Bronchial epithelial cell (primary cell): ENCODE measurements around the gene SUGT1. TPM values are rescaled to one million over a fixed set of nuclear protein-coding genes. Genes with fewer than 3 reads are reported as not detected.
A peak's percentile ranks its signal among the peaks of the same experiment; 100 is the strongest.
"Not testable (repeated sequence)": the region's sequence is repeated elsewhere in the genome, so short reads cannot be mapped to it uniquely, and the experiment has no call there.

ENCODE experiments used
- DNase-seq: peaks from one replicate; pipeline ENCODE4 v3.0.0-alpha.2; 2010; ENCODE audit warnings: low read depth
- FAIRE-seq: peaks from 2 replicates; lab custom pipeline; 2011; peaks lifted over from hg19 to GRCh38; lab: Jason Lieb, UNC
- H3K27me3 ChIP-seq: 2 replicates; pipeline ENCODE4 v1.5.1; 2011; ENCODE audit warnings: low read length; ENCODE audit not compliant: control insufficient read depth, insufficient read depth
- H3K36me3 ChIP-seq: 2 replicates; pipeline ENCODE4 v1.5.1; 2011; ENCODE audit warnings: low read length; ENCODE audit not compliant: control insufficient read depth, insufficient read depth
- H3K4me3 ChIP-seq: 2 replicates; pipeline ENCODE4 v1.5.1; 2011; ENCODE audit warnings: mild to moderate bottlenecking, low read depth, low read length, control low read depth
- total RNA-seq: library from RNA; depleted of rRNA; stranded (reverse); fragments of >200 nt; gene quantifications from 2 replicates; pipeline ENCODE4 v1.2.1, GENCODE V29; 2014
- TF ChIP-seq, protein P1 (sequence below): IDR thresholded peaks from 2 replicates; pipeline ENCODE4 v1.5.1; 2011; ENCODE audit warnings: mild to moderate bottlenecking, moderate library complexity, low read length, control low read depth, inconsistent platforms; ENCODE audit not compliant: insufficient read depth, severe bottlenecking

SUGT1 gene
- total RNA-seq, 1 donor from 2014 or later = 25.8 TPM

DNA sequence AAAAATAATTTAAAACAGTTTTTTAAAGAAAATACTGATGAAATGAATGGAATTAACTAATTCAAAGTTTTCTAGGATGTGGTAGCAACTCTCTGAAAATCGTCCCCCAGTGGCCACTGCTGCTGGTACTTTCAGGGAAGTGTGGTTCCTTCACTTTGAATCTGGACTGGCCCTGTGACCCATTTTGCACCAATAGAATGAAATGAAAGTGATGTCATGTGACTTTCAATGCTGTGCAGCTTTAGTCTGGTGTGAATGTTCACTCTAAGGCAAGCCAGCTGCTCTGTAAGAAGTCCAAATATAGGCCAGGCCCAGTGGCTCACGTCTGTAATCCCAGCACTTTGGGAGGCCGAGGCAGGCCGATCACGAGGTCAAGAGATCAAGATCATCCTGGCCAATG lies 36.8 kb upstream of the SUGT1 start:
- TF ChIP-seq, protein P1, sequence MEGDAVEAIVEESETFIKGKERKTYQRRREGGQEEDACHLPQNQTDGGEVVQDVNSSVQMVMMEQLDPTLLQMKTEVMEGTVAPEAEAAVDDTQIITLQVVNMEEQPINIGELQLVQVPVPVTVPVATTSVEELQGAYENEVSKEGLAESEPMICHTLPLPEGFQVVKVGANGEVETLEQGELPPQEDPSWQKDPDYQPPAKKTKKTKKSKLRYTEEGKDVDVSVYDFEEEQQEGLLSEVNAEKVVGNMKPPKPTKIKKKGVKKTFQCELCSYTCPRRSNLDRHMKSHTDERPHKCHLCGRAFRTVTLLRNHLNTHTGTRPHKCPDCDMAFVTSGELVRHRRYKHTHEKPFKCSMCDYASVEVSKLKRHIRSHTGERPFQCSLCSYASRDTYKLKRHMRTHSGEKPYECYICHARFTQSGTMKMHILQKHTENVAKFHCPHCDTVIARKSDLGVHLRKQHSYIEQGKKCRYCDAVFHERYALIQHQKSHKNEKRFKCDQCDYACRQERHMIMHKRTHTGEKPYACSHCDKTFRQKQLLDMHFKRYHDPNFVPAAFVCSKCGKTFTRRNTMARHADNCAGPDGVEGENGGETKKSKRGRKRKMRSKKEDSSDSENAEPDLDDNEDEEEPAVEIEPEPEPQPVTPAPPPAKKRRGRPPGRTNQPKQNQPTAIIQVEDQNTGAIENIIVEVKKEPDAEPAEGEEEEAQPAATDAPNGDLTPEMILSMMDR = no peak
- H3K4me3 ChIP-seq = no peak overlapping the region
- FAIRE-seq (no peak), DNase-seq (no peak)
- H3K27me3 ChIP-seq = no peaks in the 10 kb centered on the region
- H3K36me3 ChIP-seq = no peaks in the 10 kb centered on the region

DNA sequence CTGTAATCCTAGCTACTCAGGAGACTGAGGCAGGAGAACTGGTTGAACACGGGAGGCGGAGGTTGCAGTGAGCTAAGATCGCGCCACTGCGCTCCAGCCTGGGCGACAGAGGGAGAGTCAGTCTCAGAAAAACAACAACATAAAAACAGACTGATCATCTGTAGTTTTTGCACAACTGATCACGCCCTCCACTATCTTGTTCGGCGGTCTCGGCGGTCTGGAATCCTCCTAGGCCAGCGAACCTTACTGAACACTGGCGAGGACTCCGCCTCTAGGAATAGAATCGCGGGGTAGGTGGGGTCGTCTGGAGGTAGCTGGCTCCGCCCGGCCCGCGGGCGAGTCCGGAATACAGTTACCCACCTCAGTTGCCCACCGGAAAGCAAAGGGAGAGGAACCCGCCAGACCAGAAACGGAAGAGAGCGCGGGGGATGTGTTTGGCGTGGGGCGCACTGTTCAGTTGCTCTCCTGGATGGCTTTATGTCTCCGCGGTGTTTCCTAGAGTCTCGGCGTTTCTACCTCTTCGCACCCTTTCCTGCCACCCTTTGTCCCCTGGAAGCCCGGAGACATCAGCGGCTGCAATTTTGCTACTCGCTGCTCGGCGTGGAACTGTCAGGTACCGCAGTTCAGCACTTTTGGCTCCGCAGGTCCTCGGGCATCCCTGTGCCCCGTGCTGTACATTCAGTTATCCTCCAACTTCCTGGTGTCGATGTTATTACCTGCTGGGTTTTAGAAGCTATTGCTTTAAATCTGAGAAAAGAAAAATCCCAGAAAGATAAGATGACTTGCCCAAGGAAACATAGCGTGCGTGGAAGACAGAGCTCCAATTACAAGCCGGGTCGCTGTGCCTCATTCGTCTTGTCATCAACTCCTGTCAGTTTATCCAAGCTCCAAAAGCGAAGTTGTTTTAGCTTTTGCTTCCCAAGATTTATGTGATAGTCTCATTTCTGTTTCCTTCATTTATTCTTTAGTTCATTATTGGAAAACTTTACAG lies 35.3 kb upstream of the SUGT1 start:
- TF ChIP-seq, protein P1 = no peak
- Histone ChIP-seq H3K36me3 (no peaks in the 10 kb centered on the region), H3K4me3 (peak overlapping the region; percentile 68), H3K27me3 (no peaks in the 10 kb centered on the region)
- no peak for FAIRE-seq
- DNase-seq = peak; percentile 50

DNA sequence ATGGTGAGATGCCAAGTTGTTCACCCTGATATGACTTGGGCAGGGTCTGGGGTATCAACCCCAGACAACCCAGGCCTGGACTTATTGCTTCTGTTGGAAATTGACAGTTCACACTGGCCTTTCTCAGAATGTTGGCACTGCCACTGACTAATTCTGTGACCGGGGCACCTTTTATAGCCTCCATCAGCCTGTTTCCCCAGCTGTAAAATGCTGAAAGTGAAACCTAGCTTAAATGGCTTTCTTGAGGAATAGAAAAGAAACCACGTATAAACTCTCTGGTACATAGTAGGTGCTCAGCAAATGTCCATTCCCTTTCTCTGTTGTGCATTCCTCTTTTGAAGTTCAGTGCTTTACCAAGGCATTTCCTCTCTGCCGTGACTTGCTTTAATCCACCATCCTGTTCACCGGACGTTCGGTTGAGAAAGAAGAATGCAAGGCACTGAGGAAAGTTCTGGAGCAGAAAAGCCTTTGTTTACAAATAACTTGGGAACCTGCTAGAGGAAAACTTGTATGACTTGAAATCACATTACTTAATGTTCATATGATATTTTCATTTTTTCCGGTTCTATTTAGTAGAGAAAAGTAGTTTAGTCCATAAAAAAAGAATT lies 21.4 kb upstream of the SUGT1 start:
- H3K27me3 ChIP-seq, FAIRE-seq, DNase-seq, H3K36me3 ChIP-seq, H3K4me3 ChIP-seq: not testable (repeated sequence)

DNA sequence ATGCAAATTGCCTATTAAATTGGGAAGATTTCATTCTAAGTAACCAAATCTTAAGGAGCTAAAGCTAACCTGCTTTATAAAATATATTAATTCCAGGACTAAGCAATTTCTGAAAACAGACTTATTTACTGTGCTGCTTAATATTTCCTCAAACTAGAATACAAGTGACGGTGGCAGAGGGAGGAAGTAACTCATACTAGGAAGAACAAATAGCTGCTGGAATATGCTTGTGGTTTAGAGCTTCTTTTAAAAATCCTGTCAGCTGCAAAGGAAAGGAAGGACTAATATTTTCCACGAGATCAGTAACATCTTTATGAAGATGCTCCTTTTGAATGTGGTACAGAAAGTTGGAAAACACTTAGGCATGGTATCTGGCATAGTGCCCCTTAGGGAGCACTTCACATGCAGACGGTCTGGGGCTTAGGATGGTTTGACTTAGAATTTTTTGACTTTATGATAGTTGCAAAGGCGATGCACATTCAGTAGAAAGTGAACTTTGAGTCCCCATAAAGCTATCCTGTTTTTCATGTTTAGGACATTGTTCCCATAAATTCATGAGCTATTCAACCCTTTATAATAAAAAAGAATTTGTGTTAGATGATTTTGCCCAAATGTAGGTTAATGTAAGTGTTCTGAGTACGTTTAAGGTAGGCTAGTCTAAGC lies 13.8 kb upstream of the SUGT1 start:
- DNase-seq (no peak), FAIRE-seq (no peak)
- Histone ChIP-seq H3K36me3 (no peaks in the 10 kb centered on the region), H3K4me3 (no peak overlapping the region), H3K27me3 (no peaks in the 10 kb centered on the region)
- TF ChIP-seq, protein P1 = no peak

DNA sequence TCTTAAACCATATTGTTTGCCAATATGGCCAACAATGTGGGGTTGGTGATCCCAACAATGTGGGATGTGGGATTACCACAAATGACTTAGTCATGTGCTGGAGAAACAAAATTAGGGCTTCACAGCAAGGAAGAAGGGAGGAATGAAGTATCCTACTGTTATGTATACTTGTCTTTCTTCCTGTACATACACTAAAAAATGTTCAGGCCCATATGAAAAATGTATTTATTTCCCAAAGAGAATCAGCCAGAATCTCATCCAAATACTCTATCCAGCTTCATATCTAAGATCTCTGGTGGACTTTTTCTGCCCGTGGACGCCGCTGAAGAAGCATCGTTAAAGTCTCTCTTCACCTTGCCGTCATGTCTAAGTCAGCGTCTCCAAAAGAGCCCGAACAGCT lies 10.5 kb upstream of the SUGT1 start, which contains the start of gene HNRNPA1L2:
Gene HNRNPA1L2, plus strand, starts transcription at position 301 of the 400 bp plus-strand sequence. Its CDS starts 62 bp downstream, at position 363.
- DNase-seq (no peak), FAIRE-seq (no peak)
- no peaks in the 10 kb centered on the region for H3K36me3 ChIP-seq

More for the DNA sequence above, 10.5 kb upstream of the SUGT1 start, which contains the start of gene HNRNPA1L2:
- Histone ChIP-seq H3K27me3 (no peaks in the 10 kb centered on the region), H3K4me3 (no peak within 1 kb of the TSS)
- TF ChIP-seq, protein P1 = no peak
